SH-SY5Y (cell line): ENCODE results near the gene MDFIC.

ENCODE experiments used
- GATA2 ChIP-seq: IDR thresholded peaks from 2 replicates; pipeline ENCODE4 v1.6.1; 2011; ENCODE audit warnings: mild to moderate bottlenecking, low read depth, low read length
- GATA3 ChIP-seq: IDR thresholded peaks from 2 replicates; pipeline ENCODE4 v1.6.1; 2011; ENCODE audit warnings: low read depth, mild to moderate bottlenecking, low read length, moderate library complexity

DNA sequence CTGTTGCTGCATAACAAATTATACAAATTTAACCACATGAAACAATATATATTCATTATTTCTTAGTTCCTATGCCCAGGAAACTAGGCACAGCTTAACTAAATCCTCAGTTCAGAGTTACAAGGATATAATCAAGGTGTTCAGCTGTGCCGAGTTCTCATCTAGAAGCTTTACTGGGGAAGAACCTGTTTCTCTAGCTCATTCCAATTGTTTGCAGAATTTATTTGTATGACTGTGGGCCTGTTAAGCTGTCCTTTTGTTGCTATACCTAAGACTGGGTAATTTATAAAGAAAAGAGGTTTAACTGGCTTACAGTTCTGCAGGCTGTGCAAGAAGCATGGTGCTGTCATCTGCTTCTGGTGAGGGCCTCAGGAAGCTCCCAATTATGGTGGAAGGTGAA, 21.8 kb upstream of the MDFIC start:
- TF ChIP-seq GATA2 (no peak), GATA3 (no peak)
